Measurements from ENCODE around the gene ZNF274.

The ZNF274 gene

GRCh38 chr19:58213075-58213369, 30.2 kb downstream of the ZNF274 start:
- no peak overlapping the region for H2AFZ ChIP-seq (ENCODE audit: low read depth, low read length)
- no peak overlapping the region for H3K4me2 ChIP-seq (ENCODE audit: low read length)
- no peaks in the 10 kb centered on the region for H3K4me1 ChIP-seq (ENCODE audit: low read length)
- H3K9me3 ChIP-seq (ENCODE audit: insufficient read depth, low read length), result peaks cover 61% of the 10 kb centered on the region
- no peak overlapping the region for H3K27ac ChIP-seq (ENCODE audit: low read length)
- H3K4me3 ChIP-seq (ENCODE audit: low read length), result no peak overlapping the region
- H3K27me3 ChIP-seq (ENCODE audit: low read depth, low read length), result no peaks in the 10 kb centered on the region
- no peaks in the 10 kb centered on the region for H3K79me2 ChIP-seq (ENCODE audit: low read length)
- peaks cover 68% of the 10 kb centered on the region for H3K36me3 ChIP-seq (replicated peaks; ENCODE audit: low read depth, low read length)
- no peak overlapping the region for H3K9ac ChIP-seq (ENCODE audit: low read length)
- no peak for TF ChIP-seq EZH2phosphoT487 (IDR thresholded peaks at IDR 0.05; ENCODE audit: low read depth)
- no peak for TF ChIP-seq CTCF (IDR thresholded peaks at IDR 0.05; ENCODE audit: low read depth, low read length)
- H4K20me1 ChIP-seq (ENCODE audit: insufficient read depth, low read length), result no peaks in the 10 kb centered on the region

GRCh38 chr19:58217069-58217481, 34.2 kb downstream of the ZNF274 start:
- H3K9me3 ChIP-seq (ENCODE audit: insufficient read depth, low read length), result peaks cover 28% of the 10 kb centered on the region; the same call in 1 of the 2 replicates
- no peaks in the 10 kb centered on the region for H3K27me3 ChIP-seq (ENCODE audit: low read depth, low read length)
- H3K79me2 ChIP-seq (ENCODE audit: low read length), result no peaks in the 10 kb centered on the region
- no peak overlapping the region for H2AFZ ChIP-seq (ENCODE audit: low read depth, low read length)
- peaks cover 27% of the 10 kb centered on the region for H3K36me3 ChIP-seq (replicated peaks; ENCODE audit: low read depth, low read length)
- no peak overlapping the region for H3K9ac ChIP-seq (ENCODE audit: low read length)
- H3K27ac ChIP-seq (ENCODE audit: low read length), result no peak overlapping the region
- no peaks in the 10 kb centered on the region for H3K4me1 ChIP-seq (ENCODE audit: low read length)
- no peaks in the 10 kb centered on the region for H4K20me1 ChIP-seq (ENCODE audit: insufficient read depth, low read length)
- TF ChIP-seq EZH2phosphoT487 (IDR thresholded peaks at IDR 0.05; ENCODE audit: low read depth) (no peak), CTCF (IDR thresholded peaks at IDR 0.05; ENCODE audit: low read depth, low read length) (no peak)
- no peak overlapping the region for H3K4me2 ChIP-seq (ENCODE audit: low read length)
- no peak overlapping the region for H3K4me3 ChIP-seq (ENCODE audit: low read length)

GRCh38 chr19:58217607-58218391, 34.9 kb downstream of the ZNF274 start:
- Histone ChIP-seq H3K27ac (ENCODE audit: low read length) (no peak overlapping the region), H4K20me1 (ENCODE audit: insufficient read depth, low read length) (no peaks in the 10 kb centered on the region), H3K4me3 (ENCODE audit: low read length) (no peak overlapping the region), H2AFZ (ENCODE audit: low read depth, low read length) (no peak overlapping the region), H3K9me3 (ENCODE audit: insufficient read depth, low read length) (peaks cover 21% of the 10 kb centered on the region; the same call in 1 of the 2 replicates), H3K79me2 (ENCODE audit: low read length) (no peaks in the 10 kb centered on the region), H3K4me1 (ENCODE audit: low read length) (no peaks in the 10 kb centered on the region), H3K36me3 (replicated peaks; ENCODE audit: low read depth, low read length) (peaks cover 20% of the 10 kb centered on the region), H3K4me2 (ENCODE audit: low read length) (no peak overlapping the region), H3K27me3 (ENCODE audit: low read depth, low read length) (no peaks in the 10 kb centered on the region), H3K9ac (ENCODE audit: low read length) (no peak overlapping the region)
- no peak for TF ChIP-seq EZH2phosphoT487 (IDR thresholded peaks at IDR 0.05; ENCODE audit: low read depth)
- TF ChIP-seq CTCF (IDR thresholded peaks at IDR 0.05; ENCODE audit: low read depth, low read length), result no peak

GRCh38 chr19:58218899-58219298, 36.0 kb downstream of the ZNF274 start:
- no peaks in the 10 kb centered on the region for H3K4me1 ChIP-seq (ENCODE audit: low read length)
- H3K4me3 ChIP-seq (ENCODE audit: low read length), result no peak overlapping the region
- H3K27me3 ChIP-seq (ENCODE audit: low read depth, low read length), result no peaks in the 10 kb centered on the region
- H3K27ac ChIP-seq (ENCODE audit: low read length), result no peak overlapping the region
- TF ChIP-seq CTCF (IDR thresholded peaks at IDR 0.05; ENCODE audit: low read depth, low read length) (no peak), EZH2phosphoT487 (IDR thresholded peaks at IDR 0.05; ENCODE audit: low read depth) (no peak)
- H3K4me2 ChIP-seq (ENCODE audit: low read length), result no peak overlapping the region
- peaks cover 12% of the 10 kb centered on the region; the same call in 1 of the 2 replicates for H3K9me3 ChIP-seq (ENCODE audit: insufficient read depth, low read length)
- H2AFZ ChIP-seq (ENCODE audit: low read depth, low read length), result no peak overlapping the region
- H3K9ac ChIP-seq (ENCODE audit: low read length), result no peak overlapping the region
- no peaks in the 10 kb centered on the region for H3K79me2 ChIP-seq (ENCODE audit: low read length)
- peaks cover 9% of the 10 kb centered on the region for H3K36me3 ChIP-seq (replicated peaks; ENCODE audit: low read depth, low read length)
- no peaks in the 10 kb centered on the region for H4K20me1 ChIP-seq (ENCODE audit: insufficient read depth, low read length)

Data from OCI-LY3 (cell line).